Fibroblast of the conjunctiva (primary cell): ENCODE measurements around the gene ARPC1B.

Experiments used
- DNase-seq: peaks from one replicate; pipeline ENCODE4 v3.0.0-alpha.2; 2010; ENCODE audit warnings: low read depth

ARPC1B gene

GRCh38 chr7:99389772-99390171 is 15.2 kb downstream of the ARPC1B start:
- DNase-seq: no peak

DNA sequence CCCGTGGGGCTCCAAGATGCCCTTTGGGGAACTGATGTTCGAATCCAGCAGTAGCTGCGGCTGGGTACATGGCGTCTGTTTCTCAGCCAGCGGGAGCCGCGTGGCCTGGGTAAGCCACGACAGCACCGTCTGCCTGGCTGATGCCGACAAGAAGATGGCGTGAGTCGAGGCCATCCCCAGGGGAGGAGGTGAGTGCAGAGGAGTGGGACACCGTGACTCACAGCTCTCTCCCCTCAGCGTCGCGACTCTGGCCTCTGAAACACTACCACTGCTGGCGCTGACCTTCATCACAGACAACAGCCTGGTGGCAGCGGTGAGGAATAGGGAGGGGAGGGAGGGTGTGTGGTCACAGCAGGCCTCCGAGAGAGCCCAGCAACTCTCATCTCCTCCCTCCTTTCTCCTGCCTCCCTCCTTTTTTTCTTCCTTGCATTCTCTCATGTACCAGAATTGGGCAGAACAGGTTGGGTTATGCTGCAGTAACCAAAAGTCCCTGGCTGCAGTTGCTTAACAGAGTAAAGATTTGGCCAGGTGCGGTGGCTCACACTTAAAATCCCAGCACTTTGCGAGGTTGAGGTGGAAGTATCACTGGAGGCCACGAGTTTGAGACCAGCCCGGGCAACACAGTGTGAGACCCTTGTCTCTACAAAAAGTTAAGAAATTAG is 16.5 kb downstream of the ARPC1B start:
- no peak for DNase-seq

- DNase-seq: no peak
These were observed 17.5 kb downstream of the ARPC1B start for GRCh38 chr7:99392046-99392445.

DNA sequence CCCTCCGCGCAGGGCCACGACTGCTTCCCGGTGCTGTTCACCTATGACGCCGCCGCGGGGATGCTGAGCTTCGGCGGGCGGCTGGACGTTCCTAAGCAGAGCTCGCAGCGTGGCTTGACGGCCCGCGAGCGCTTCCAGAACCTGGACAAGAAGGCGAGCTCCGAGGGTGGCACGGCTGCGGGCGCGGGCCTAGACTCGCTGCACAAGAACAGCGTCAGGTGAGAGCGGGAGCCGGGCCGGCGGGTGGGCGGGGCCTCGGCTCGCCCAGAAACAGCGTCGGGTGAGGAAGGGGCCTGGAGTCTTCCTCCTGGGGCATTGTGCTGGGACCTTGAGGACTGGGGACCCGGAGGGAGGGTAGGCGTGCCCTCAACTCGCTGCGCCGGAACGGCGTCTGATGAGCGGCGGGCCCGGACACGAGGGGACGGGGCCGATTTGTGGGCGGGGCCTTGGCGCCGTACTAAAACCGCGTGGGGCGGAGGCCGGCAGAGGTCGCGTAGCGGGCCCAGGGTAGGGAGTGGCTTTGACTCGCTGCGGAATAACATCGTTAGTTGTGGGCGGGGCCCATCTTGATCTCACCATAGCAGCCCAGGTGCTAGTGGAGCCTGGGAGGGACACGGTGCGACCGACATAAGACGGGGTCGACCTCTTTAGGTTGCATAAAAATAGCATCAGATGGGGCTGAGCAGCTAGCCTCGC is 18.3 kb downstream of the ARPC1B start:
- DNase-seq: no peak

- no peak for DNase-seq
These were observed 19.0 kb downstream of the ARPC1B start for GRCh38 chr7:99393355-99394187.

DNA sequence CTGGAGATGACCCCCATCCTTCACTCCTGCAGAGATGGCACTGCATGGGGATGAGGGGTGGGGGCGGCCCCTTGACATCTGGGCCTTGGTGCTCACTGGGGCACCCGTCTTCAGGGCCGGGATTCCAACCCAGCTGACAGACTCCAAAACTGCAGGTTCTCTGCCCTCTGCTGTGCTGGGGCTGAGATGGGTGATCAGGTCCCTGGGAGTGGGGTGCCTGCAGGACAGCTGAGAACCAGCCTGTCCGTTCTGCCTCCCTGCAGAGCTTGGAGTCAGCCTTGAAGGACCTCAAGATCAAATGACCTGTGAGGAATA is 19.6 kb downstream of the ARPC1B start:
- no peak for DNase-seq

- DNase-seq: no peak
These were observed 21.2 kb downstream of the ARPC1B start for GRCh38 chr7:99395616-99396327.

DNA sequence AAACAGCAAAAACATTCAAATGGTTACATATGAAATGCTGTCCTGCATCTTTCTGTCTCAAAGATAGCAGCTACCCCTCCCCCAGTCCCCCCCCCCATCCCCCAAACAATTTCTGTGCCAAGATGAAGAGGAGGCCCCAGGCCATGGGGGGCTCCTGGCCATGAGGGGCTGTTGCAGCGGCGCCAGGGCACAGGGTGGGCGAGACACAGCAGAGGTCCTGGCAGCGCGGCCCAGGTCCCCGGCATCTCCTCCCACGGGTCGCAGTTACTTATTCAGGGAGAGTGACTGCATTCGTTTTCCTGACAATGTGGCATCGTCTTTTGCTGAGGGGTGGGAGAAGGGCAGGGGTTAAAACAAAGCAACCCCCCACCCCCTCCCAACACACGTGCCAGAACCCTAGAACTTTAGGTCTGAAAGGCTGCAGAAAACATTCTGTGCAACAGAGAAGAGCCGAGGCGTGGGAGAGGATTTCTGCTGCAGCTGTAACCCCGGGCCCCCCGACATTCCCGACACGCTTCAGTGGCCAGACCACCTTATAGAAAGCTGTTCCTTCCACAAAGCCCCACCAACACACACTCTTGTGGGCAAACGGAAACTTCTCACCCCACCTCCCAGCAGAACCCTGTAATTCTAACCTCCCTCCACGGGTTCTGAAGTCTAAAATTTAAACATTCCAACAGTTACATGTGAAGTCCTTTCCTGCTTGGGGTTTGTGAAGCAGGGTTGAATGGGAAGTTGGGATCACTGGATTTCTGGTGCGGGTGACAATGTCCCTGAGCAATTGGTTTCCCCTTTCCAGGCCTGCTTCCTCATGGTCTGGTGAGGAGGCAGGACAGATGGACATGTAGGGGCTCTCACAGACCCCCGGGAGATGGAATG is 22.1 kb downstream of the ARPC1B start:
- DNase-seq: no peak

- no peak for DNase-seq
These were observed 22.9 kb downstream of the ARPC1B start for GRCh38 chr7:99397297-99397983.

GRCh38 chr7:99398891-99399445 is 24.4 kb downstream of the ARPC1B start:
- no peak for DNase-seq

- DNase-seq: no peak
These were observed 25.1 kb downstream of the ARPC1B start for GRCh38 chr7:99399597-99399996.

DNA sequence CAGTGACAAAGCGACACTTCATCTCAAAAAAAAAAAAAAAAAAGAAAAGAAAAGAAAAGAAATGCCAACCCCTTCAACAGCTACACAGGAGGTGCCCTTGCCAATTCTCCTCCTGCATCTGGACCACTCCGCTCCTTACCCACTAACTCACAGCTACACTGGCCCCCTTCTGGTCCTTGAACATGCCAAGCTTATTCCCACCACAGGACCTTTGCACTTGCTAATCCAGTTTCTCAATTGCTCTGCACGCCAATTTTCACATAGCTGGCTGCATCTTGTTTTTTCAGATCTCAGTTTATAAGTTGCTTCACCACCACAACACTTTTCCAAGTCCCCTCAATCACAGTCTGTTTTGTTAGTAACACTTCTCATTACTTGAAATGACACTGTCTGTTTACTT is 28.3 kb downstream of the ARPC1B start:
- no peak for DNase-seq

DNA sequence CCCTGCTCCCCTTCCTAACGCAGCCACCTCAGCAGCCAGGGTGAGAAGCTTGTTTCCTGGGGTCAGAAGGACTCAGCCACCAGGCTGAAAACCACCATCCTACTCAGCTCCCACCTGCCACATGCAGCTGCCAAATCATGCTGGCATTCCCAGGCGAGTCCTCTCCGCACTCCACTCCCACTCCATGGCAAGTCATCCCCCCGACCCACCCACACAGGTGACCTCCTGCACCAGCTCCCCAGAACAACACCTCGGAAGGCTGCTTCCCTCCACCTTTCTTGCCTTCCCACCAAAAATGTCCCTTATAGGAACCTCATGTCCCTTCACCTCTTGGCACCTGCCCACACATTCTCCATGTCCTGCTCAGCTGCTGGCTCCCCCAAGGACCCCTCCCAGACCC is 29.2 kb downstream of the ARPC1B start:
- no peak for DNase-seq

GRCh38 chr7:99404235-99404976 is 29.9 kb downstream of the ARPC1B start:
- no peak for DNase-seq

- DNase-seq: no peak
These were observed 30.4 kb downstream of the ARPC1B start for GRCh38 chr7:99404977-99405320.

DNA sequence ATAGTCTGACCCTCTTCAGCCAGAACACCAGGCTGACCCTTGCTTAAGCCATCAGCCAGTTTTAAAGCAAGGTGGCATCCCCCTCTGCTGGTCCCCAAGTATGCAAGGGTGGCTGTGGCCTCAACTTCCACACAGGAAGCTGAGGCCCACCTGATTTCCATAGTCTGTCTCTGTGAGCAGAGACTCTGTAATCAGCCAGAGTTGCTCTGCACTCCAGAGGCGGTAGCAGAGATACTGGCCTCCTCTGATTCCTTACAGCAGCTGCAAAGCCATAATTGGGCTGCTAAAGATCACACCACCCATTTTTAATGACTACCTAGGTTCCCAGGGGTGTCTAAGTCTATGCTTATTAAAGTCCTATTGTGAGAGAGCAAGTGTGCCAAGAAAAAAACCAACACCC is 32.0 kb downstream of the ARPC1B start:
- DNase-seq: no peak

- peak; percentile 59 for DNase-seq
These were observed 33.4 kb downstream of the ARPC1B start for GRCh38 chr7:99407872-99408378.

DNA sequence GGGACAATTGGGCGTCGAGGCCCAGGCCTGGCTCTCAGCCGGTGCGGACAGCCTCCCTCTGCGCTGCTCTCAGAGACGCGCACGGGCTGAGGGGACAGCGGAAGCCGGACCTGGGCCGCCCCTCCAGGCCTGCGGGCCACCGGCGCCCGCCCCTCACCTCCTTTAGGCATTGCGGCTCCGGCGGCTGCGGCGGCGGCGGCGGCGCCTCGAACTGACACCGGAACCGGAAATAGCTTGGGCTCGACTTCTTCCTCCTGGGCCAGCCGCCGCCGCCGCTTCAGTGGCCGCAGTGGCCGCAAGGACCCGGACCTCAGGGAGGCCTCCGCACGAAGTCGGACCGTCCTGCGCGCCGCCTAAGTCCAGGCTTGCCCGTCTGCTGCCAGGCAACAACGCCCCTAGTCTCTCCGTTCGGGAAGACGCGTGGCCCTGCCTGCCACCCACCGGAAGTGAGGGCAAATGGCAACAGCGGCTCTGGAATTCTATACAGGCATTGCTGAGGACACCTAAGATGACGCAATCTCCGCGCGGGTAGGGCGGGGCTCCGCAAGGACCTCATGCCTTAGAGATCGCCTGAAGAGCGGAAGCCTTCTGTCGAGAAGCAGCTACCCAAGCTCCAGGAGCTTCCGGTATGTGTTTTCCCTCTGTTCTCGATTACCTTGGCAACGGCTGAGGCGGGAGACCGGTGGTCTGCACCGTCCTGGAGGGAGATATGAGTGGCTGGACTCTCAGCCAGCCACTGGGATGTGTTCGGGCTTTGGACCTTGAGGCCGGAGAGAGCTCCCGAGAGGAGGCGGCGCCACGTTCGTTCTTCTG is 34.1 kb downstream of the ARPC1B start, which contains the start of the genes BUD31 and PDAP1:
Gene BUD31 (plus strand): TSS at position 591 of the 813 bp plus-strand sequence. CDS start 2,124 bp downstream, outside the sequence.
Gene PDAP1 (minus strand): TSS at position 219 of the 813 bp plus-strand sequence. CDS start 49 bp downstream, at position 170.
- peak; percentile 93 for DNase-seq

DNA sequence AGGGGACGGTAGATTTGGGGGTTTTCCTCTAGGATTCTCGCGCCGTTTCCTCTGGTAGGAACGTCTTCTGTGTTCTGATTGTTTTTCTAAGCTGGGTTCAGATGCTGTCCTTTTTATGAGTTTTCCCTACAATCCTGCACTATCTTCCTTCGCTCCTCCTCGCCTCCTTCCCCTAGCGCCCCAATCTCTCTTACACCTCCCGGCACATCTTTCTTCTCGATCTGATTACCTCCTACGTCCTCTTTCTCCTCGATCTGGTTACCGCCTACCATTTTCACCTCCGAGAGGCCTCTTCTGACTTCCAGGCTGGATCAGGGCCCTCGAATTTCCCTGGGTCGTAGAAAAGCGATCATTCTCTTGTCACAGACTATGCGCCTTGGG is 34.7 kb downstream of the ARPC1B start:
- DNase-seq: no peak
